HCT116 (cell line): ENCODE data around the gene ADD3. TPM values are rescaled to one million over a fixed set of nuclear protein-coding genes. Genes with fewer than 3 reads are reported as not detected.
"Not testable (repeated sequence)": the region's sequence is repeated elsewhere in the genome, so short reads cannot be mapped to it uniquely, and the experiment has no call there.

Source experiments
- ATAC-seq: fragments of 200-7000 bp; cut with Tn5 transposase; 2 replicates; pipeline ENCODE4 v1.9.1; 2020; ENCODE audit warnings: mild to moderate bottlenecking, moderate library complexity
- BruUV-seq: library from RNA; stranded (reverse); fragments of 400-500 nt; replicated peaks from 2 replicates; lab custom pipeline; 2021; lab: Mats Ljungman, UMichigan
- CTCF ChIA-PET: fragments of 300-600 bp; sonication (Branson Sonifier 250); formaldehyde crosslinking; loops from one replicate; lab custom pipeline; 2021; ENCODE audit warnings: antibody characterized with exemption; lab: Charles Lee
- POLR2A ChIA-PET: fragments of 300-600, 350-600 bp; sonication (Branson Sonifier 250); formaldehyde crosslinking; loops from one replicate; lab custom pipeline; 2021; ENCODE audit warnings: antibody characterized with exemption; lab: Charles Lee
- RAD21 ChIA-PET, 2 experiments: fragments of 300-600 bp; sonication (Branson Sonifier 250); formaldehyde crosslinking; loops; one replicate each; lab custom pipeline; 2023; ENCODE audit warnings: low total read pairs in 2 of 2; ENCODE audit not compliant: uncharacterized antibody in 2 of 2, unreplicated experiment in 2 of 2, low non-redundant PET in 1 of 2; lab: Charles Lee
- DNase-seq: peaks from one replicate; pipeline ENCODE4 v3.0.0-alpha.2; 2010; ENCODE audit warnings: low read depth, low spot score
- H2AFZ ChIP-seq: fragments of 200-600 bp; shearing (Covaris generic), sonication (generic); 2 replicates; pipeline ENCODE4 v1.6.1; 2017; ENCODE audit warnings: low read depth, mixed run types, mixed read lengths, antibody characterized with exemption, low read length; ENCODE audit not compliant: poor library complexity, severe bottlenecking
- H3K27ac ChIP-seq: 2 replicates; pipeline ENCODE4 v1.5.1; 2012; ENCODE audit warnings: low read depth, low read length
- H3K27me3 ChIP-seq: fragments of 200-600 bp; sonication (generic); 2 replicates; pipeline ENCODE4 v1.6.1; 2016; ENCODE audit warnings: mixed run types, low read length, mixed read lengths; ENCODE audit not compliant: insufficient read depth
- H3K36me3 ChIP-seq, 2 experiments: fragments of 200-500 bp in 1 of 2; fragments of 200-600 bp in 1 of 2; sonication (Bioruptor generic) in 1 of 2; sonication (generic) in 1 of 2; 2 replicates each; pipeline versions ENCODE4 v1.5.1 to v1.6.1; 2014 to 2016; ENCODE audit warnings: low read length in 2 of 2, inconsistent platforms in 1 of 2, mixed read lengths in 1 of 2, mixed run types in 1 of 2; ENCODE audit not compliant: insufficient read depth in 2 of 2, control insufficient read depth in 1 of 2
- H3K4me1 ChIP-seq, 2 experiments: fragments of 200-600 bp in 1 of 2; sonication (generic) in 1 of 2; 2 replicates each; pipeline versions ENCODE4 v1.5.1 to v1.6.1; 2012 to 2017; ENCODE audit warnings: low read length in 2 of 2, inconsistent platforms in 1 of 2, mild to moderate bottlenecking in 1 of 2, mixed read lengths in 1 of 2, mixed run types in 1 of 2, moderate library complexity in 1 of 2; ENCODE audit not compliant: insufficient read depth in 2 of 2, control insufficient read depth in 1 of 2
- H3K4me2 ChIP-seq: fragments of 200-600 bp; sonication (generic); 2 replicates; pipeline ENCODE4 v1.6.1; 2017; ENCODE audit warnings: mixed run types, low read length, mixed read lengths
- H3K4me3 ChIP-seq, 2 experiments: fragments of 200-600 bp in 1 of 2; sonication (generic) in 1 of 2; replicated peaks in 1 of 2; 2 replicates each; pipeline ENCODE4 v1.5.1; 2011 to 2016; ENCODE audit warnings: low read length in 2 of 2, control low read depth in 1 of 2, low read depth in 1 of 2, mild to moderate bottlenecking in 1 of 2, mixed read lengths in 1 of 2, mixed run types in 1 of 2
- H3K79me2 ChIP-seq: fragments of 200-600 bp; sonication (generic); 2 replicates; pipeline ENCODE4 v1.6.1; 2017; ENCODE audit warnings: mild to moderate bottlenecking, mixed run types, low read length, moderate library complexity, mixed read lengths; ENCODE audit not compliant: insufficient read depth
- H3K9ac ChIP-seq: fragments of 200-600 bp; sonication (generic); 2 replicates; pipeline ENCODE4 v1.6.1; 2016; ENCODE audit warnings: low read length, mixed read lengths
- H3K9me2 ChIP-seq: fragments of 200-600 bp; sonication (generic), shearing (Covaris generic); 2 replicates; pipeline ENCODE4 v1.6.1; 2017; ENCODE audit warnings: mixed run types, mild to moderate bottlenecking, moderate library complexity; ENCODE audit not compliant: insufficient read depth
- H3K9me3 ChIP-seq, 2 experiments: fragments of 200-500 bp in 1 of 2; fragments of 200-600 bp in 1 of 2; sonication (Bioruptor generic) in 1 of 2; sonication (generic) in 1 of 2; 2 replicates each; pipeline ENCODE4 v1.6.1; 2014 to 2017; ENCODE audit warnings: low read length in 2 of 2, mixed read lengths in 2 of 2, inconsistent platforms in 1 of 2, low read depth in 1 of 2, mild to moderate bottlenecking in 1 of 2, mixed run types in 1 of 2, moderate library complexity in 1 of 2; ENCODE audit not compliant: control insufficient read depth in 1 of 2, insufficient read depth in 1 of 2
- H4K20me1 ChIP-seq: fragments of 200-600 bp; sonication (generic), shearing (Covaris generic); 2 replicates; pipeline ENCODE4 v1.6.1; 2017; ENCODE audit warnings: mixed run types, mild to moderate bottlenecking, moderate library complexity; ENCODE audit not compliant: insufficient read depth
- FOSL1 ChIP-seq: IDR thresholded peaks from 2 replicates; pipeline ENCODE4 v1.6.1; 2012; ENCODE audit warnings: low read depth
- JUND ChIP-seq: IDR thresholded peaks from 2 replicates; pipeline ENCODE4 v1.6.1; 2012
- POLR2AphosphoS5 ChIP-seq: IDR thresholded peaks from 2 replicates; pipeline ENCODE4 v1.6.1; 2011; ENCODE audit warnings: mild to moderate bottlenecking, low read depth, low read length, moderate library complexity
- SP1 ChIP-seq: IDR thresholded peaks from 2 replicates; pipeline ENCODE4 v1.6.1; 2012; ENCODE audit warnings: low read depth
- intact Hi-C: fragments of 100-400 bp; cut with micrococcal nuclease; formaldehyde crosslinking; loops from 2 replicates; pipeline ENCODE4 v1.10.0; 2022
- total RNA-seq: library from RNA; stranded (reverse); gene quantifications from one replicate; pipeline ENCODE4 v1.2.1, GENCODE V29; 2021; ENCODE audit not compliant: unreplicated experiment
- TF ChIP-seq, protein P1 (sequence below): IDR thresholded peaks from 2 replicates; pipeline ENCODE4 v1.6.1; 2011; ENCODE audit warnings: mild to moderate bottlenecking, low read length, moderate library complexity; ENCODE audit not compliant: insufficient replicate concordance; ENCODE audit errors: extremely low read depth

Gene ADD3
- total RNA-seq, 1 experiment from 2014 or later = 41.1 TPM

DNA sequence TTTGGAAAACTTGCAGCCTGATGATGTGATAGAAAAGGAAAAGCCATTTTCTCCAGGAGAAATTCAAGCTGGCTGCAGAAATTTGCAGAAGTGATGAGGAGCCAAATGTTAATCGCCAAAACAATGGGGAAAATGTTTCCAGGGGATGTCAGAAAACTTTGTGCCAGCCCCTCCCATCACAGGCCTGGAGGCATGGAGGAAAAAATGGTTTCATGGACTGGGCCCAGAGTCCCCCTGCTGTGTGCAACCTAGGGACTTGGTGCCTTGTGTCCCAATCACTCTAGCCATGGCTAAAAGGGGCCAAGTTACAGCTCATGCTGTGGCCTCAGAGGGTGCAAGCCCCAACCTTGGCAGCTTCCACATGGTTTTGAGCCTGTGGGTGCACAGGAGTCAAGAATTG lies 41.0 kb downstream of the ADD3 start:
- ATAC-seq (no peak), DNase-seq (no peak)
- H2AFZ ChIP-seq = no peak overlapping the region
- POLR2A ChIA-PET = no interaction called here
- H3K79me2 ChIP-seq = no peaks in the 10 kb centered on the region
- H3K4me3 ChIP-seq = no peak overlapping the region
- intact Hi-C loops = no loop called here
- no peaks in the 10 kb centered on the region for H3K4me1 ChIP-seq
- no peak overlapping the region for H3K27ac ChIP-seq
- H3K36me3 ChIP-seq = no peaks in the 10 kb centered on the region
- H3K4me2 ChIP-seq = no peak overlapping the region
- H3K9me2 ChIP-seq = 0 out of 2 replicates have a peak, but pooled peaks cover 3% of the 10 kb centered on the region
- CTCF ChIA-PET = no interaction called here
- H4K20me1 ChIP-seq = no peaks in the 10 kb centered on the region
- peaks cover 5 to 6% of the 10 kb centered on the region in 2 experiments; a peak in 2 of 4 replicates for H3K9me3 ChIP-seq
- TF ChIP-seq FOSL1 = no peak
- TF ChIP-seq POLR2AphosphoS5 = no peak
- TF ChIP-seq, protein P1, sequence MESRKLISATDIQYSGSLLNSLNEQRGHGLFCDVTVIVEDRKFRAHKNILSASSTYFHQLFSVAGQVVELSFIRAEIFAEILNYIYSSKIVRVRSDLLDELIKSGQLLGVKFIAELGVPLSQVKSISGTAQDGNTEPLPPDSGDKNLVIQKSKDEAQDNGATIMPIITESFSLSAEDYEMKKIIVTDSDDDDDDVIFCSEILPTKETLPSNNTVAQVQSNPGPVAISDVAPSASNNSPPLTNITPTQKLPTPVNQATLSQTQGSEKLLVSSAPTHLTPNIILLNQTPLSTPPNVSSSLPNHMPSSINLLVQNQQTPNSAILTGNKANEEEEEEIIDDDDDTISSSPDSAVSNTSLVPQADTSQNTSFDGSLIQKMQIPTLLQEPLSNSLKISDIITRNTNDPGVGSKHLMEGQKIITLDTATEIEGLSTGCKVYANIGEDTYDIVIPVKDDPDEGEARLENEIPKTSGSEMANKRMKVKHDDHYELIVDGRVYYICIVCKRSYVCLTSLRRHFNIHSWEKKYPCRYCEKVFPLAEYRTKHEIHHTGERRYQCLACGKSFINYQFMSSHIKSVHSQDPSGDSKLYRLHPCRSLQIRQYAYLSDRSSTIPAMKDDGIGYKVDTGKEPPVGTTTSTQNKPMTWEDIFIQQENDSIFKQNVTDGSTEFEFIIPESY = no peak
- no peak for TF ChIP-seq SP1
- TF ChIP-seq JUND = no peak
- H3K9ac ChIP-seq = no peak overlapping the region
- no peaks in the 10 kb centered on the region for H3K27me3 ChIP-seq
- no TSS peak for BruUV-seq
- RAD21 ChIA-PET = no interaction called here

DNA sequence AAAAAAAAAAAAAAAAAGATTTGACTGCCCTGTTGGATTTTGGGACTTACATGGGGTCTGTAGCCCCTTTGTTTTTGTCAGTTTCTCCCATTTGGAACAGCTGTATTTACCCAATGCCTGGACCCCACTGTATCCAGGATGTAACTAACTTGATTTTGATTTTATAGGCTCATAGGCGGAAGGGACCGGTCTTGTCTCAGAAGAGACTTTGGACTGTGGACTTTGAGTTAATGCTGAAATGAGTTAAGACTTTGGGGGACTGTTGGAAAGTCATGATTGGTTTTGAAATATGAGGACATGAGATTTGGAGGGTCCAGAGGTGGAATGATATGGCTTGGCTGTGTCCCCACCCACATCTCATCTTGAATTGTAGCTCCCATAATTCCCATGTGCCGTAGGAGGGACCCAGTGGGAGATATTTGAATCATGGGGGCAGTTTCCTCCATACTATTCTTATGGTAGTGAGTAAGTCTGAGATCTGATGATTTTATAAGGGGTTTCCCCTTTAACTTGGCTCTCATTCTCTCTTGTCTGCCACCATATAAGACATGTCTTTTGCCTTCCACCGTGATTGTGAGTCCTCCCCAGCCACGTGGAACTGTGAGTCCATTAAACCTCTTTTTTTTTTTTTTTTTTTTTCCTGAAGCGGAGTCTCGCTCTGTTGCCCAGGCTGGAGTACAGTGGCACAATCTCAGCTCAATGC lies 42.3 kb downstream of the ADD3 start:
- H3K4me1 ChIP-seq, H3K79me2 ChIP-seq, H3K4me3 ChIP-seq, H3K27ac ChIP-seq, DNase-seq, H3K27me3 ChIP-seq, BruUV-seq, H2AFZ ChIP-seq, H3K9ac ChIP-seq, H3K9me3 ChIP-seq, H3K36me3 ChIP-seq, POLR2A ChIA-PET, H3K4me2 ChIP-seq, CTCF ChIA-PET, intact Hi-C loops, H3K9me2 ChIP-seq, H4K20me1 ChIP-seq, ATAC-seq, RAD21 ChIA-PET: not testable (repeated sequence)
